HG03108 (cell line): Measurements from ENCODE around the gene MOB3A.

Experiments used
- ATAC-seq: cut with Tn5 transposase; IDR thresholded peaks from one replicate; pipeline ENCODE4 v1.9.1; 2021; ENCODE audit warnings: moderate library complexity; ENCODE audit not compliant: unreplicated experiment

The MOB3A gene

GRCh38 chr19:2083174-2083854 lies 12.8 kb downstream of the MOB3A start:
- ATAC-seq: no peak

- no peak for ATAC-seq
Observed at GRCh38 chr19:2081873-2082810, 14.0 kb downstream of the MOB3A start.

- no peak for ATAC-seq
Observed at GRCh38 chr19:2080336-2080988, 15.7 kb downstream of the MOB3A start.

GRCh38 chr19:2079865-2080301 lies 16.2 kb downstream of the MOB3A start:
- no peak for ATAC-seq

- ATAC-seq: no peak
Observed at GRCh38 chr19:2079076-2079864, 16.9 kb downstream of the MOB3A start.

GRCh38 chr19:2077833-2078619 lies 18.1 kb downstream of the MOB3A start:
- no peak for ATAC-seq

- no peak for ATAC-seq
Observed at GRCh38 chr19:2077398-2077797, 18.7 kb downstream of the MOB3A start.

- ATAC-seq: no peak
Observed at GRCh38 chr19:2076526-2076944, 19.6 kb downstream of the MOB3A start.

GRCh38 chr19:2072757-2073551 lies 23.2 kb downstream of the MOB3A start:
- no peak for ATAC-seq

- no peak for ATAC-seq
Observed at GRCh38 chr19:2070986-2071673, 25.0 kb downstream of the MOB3A start.

GRCh38 chr19:2070436-2070827 lies 25.7 kb downstream of the MOB3A start:
- ATAC-seq: no peak

GRCh38 chr19:2064788-2065524 lies 31.2 kb downstream of the MOB3A start:
- ATAC-seq: no peak

GRCh38 chr19:2064395-2064787 lies 31.7 kb downstream of the MOB3A start:
- ATAC-seq: no peak

- ATAC-seq: no peak
Observed at GRCh38 chr19:2063824-2064223, 32.3 kb downstream of the MOB3A start.

- ATAC-seq: no peak
Observed at GRCh38 chr19:2062770-2063169, 33.4 kb downstream of the MOB3A start.

- ATAC-seq: no peak
Observed at GRCh38 chr19:2062389-2062729, 33.8 kb downstream of the MOB3A start.

- peak; percentile 71 for ATAC-seq
Observed at GRCh38 chr19:2061495-2062388, 34.4 kb downstream of the MOB3A start.
